Naive thymus-derived CD4-positive, alpha-beta T cell (primary cell): Measurements from ENCODE around the gene AKR1B1. TPM values are rescaled to one million over a fixed set of nuclear protein-coding genes. Genes with fewer than 3 reads are reported as not detected.

Source experiments
- ATAC-seq: fragments of 150-1000 bp; cut with Tn5 transposase; 2 replicates; pipeline ENCODE4 v1.10.0; 2021; ENCODE audit warnings: mild to moderate bottlenecking, moderate library complexity
- CTCF ChIA-PET: fragments of 350-600 bp; sonication (Branson Sonifier 250); formaldehyde crosslinking; loops from one replicate; lab custom pipeline; 2021; ENCODE audit warnings: antibody characterized with exemption; lab: Charles Lee
- POLR2A ChIA-PET: fragments of 350-600 bp; sonication (Branson Sonifier 250); formaldehyde crosslinking; loops from one replicate; lab custom pipeline; 2021; ENCODE audit warnings: antibody characterized with exemption, inconsistent platforms; lab: Charles Lee
- DNase-seq, 9 donors: peaks; one replicate each; pipeline versions ENCODE4 v3.0.0 to v3.0.0-alpha.2; 2020 to 2022; ENCODE audit warnings: mixed read lengths in 1 of 9
- H3K27ac ChIP-seq: one replicate; pipeline ENCODE4 v1.7.0; 2013; ENCODE audit warnings: mild to moderate bottlenecking, low read depth, low read length, moderate library complexity
- H3K27me3 ChIP-seq, 2 donors: one replicate each; pipeline ENCODE4 v1.7.0; 2013; ENCODE audit warnings: low read length in 2 of 2, mild to moderate bottlenecking in 2 of 2, moderate library complexity in 2 of 2; ENCODE audit not compliant: control insufficient read depth in 2 of 2, insufficient read depth in 2 of 2
- H3K36me3 ChIP-seq, 3 experiments: 1 replicate in 2 of 3; 2 replicates in 1 of 3; pipeline ENCODE4 v1.7.0; 2013; ENCODE audit warnings: low read length in 3 of 3, mild to moderate bottlenecking in 3 of 3, moderate library complexity in 1 of 3; ENCODE audit not compliant: insufficient read depth in 3 of 3, control insufficient read depth in 2 of 3
- H3K4me1 ChIP-seq, 2 donors: one replicate each; pipeline ENCODE4 v1.7.0; 2013; ENCODE audit warnings: low read length in 2 of 2, mild to moderate bottlenecking in 2 of 2, moderate library complexity in 1 of 2; ENCODE audit not compliant: control insufficient read depth in 2 of 2, insufficient read depth in 2 of 2
- H3K4me3 ChIP-seq: 2 replicates; pipeline ENCODE4 v1.7.0; 2013; ENCODE audit warnings: mild to moderate bottlenecking, low read length
- H3K9me3 ChIP-seq, 3 experiments: 1 replicate in 2 of 3; 2 replicates in 1 of 3; pipeline ENCODE4 v1.7.0; 2013; ENCODE audit warnings: low read length in 3 of 3; ENCODE audit not compliant: control insufficient read depth in 2 of 3
- H3K27ac Mint-ChIP-seq, 9 donors: one replicate each; pipeline ENCODE4 v1.8.0; 2020 to 2022; ENCODE audit warnings: mixed read lengths in 9 of 9, mild to moderate bottlenecking in 8 of 9, moderate library complexity in 5 of 9, inconsistent platforms in 2 of 9
- H3K27me3 Mint-ChIP-seq, 5 donors: one replicate each; pipeline ENCODE4 v1.8.0; 2021 to 2022; ENCODE audit warnings: mixed read lengths in 5 of 5, mild to moderate bottlenecking in 1 of 5
- H3K36me3 Mint-ChIP-seq, 5 donors: one replicate each; pipeline ENCODE4 v1.8.0; 2020 to 2022; ENCODE audit warnings: mixed read lengths in 5 of 5, mild to moderate bottlenecking in 3 of 5, inconsistent platforms in 1 of 5
- H3K4me1 Mint-ChIP-seq, 7 donors: one replicate each; pipeline ENCODE4 v1.8.0; 2020 to 2022; ENCODE audit warnings: mixed read lengths in 7 of 7, mild to moderate bottlenecking in 3 of 7, inconsistent platforms in 1 of 7
- H3K4me3 Mint-ChIP-seq, 10 donors: one replicate each; pipeline ENCODE4 v1.8.0; 2020 to 2022; ENCODE audit warnings: mild to moderate bottlenecking in 10 of 10, mixed read lengths in 10 of 10, moderate library complexity in 6 of 10, inconsistent platforms in 2 of 10
- H3K9me3 Mint-ChIP-seq, 11 donors: one replicate each; pipeline ENCODE4 v1.8.0; 2020 to 2022; ENCODE audit warnings: mixed read lengths in 11 of 11, mild to moderate bottlenecking in 4 of 11, inconsistent platforms in 1 of 11, moderate library complexity in 1 of 11
- intact Hi-C, 2 donors: fragments of 100-400 bp; cut with micrococcal nuclease; formaldehyde crosslinking; loops; one replicate each; pipeline ENCODE4 v1.15.1; 2023
- polyA plus RNA-seq, 2 donors: library from polyadenylated mRNA; unstranded; fragments of 300-500 nt; fragmentation: Illumina TruSeq; gene quantifications; one replicate each; pipeline ENCODE4 v1.2.3, GENCODE V29; 2021
- total RNA-seq, 6 experiments: library from RNA in 5 of 6; stranded (reverse) in 5 of 6; gene quantifications; 1 replicate in 5 of 6; 2 replicates in 1 of 6; pipeline ENCODE4 v1.2.3 and lab custom pipeline; 2021 to 2026

Gene AKR1B1
- total and polyA plus RNA-seq, 7 experiments from 2014 or later = 62.2 to 206 (median 106) TPM

DNA sequence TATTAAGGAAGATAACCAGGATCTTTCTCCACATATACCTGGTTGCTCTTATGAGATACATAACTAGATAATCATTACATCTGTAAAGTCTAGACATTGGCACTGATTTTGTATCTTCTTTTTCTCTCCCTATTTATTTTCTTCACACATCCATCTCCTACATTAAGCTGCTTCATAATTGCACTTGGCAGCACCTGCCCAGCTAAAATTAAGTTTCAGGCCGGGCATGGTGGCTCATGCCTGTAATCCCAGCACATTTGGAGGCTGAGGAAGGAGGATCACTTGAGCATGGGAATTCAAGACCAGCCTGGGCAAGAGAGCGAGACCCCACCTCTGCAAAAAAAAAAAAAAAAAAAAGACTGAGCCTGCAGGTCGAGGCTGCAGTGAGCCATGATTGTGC is 22.3 kb upstream of the AKR1B1 start:
- H3K36me3 Mint-ChIP-seq = peaks cover 0 to 3% (median 0%) of the 10 kb centered on the region in 5 donors
- ChIA-PET POLR2A (no interaction called here), CTCF (interaction anchor here (1.0 to 1.5 kb wide), 2 partner anchors 11 to 33 kb away, joined by 3 read pairs; no protein-coding TSS in a partner anchor)
- no peak overlapping the region for H3K4me3 Mint-ChIP-seq
- intact Hi-C loops = no loop called here
- Histone ChIP-seq H3K4me1 (no peaks in the 10 kb centered on the region), H3K9me3 (no peaks in the 10 kb centered on the region), H3K27ac (no peak overlapping the region), H3K4me3 (no peak overlapping the region), H3K27me3 (no peaks in the 10 kb centered on the region), H3K36me3 (no peaks in the 10 kb centered on the region)
- DNase-seq = no peak
- no peak overlapping the region for H3K27ac Mint-ChIP-seq
- no peaks in the 10 kb centered on the region for H3K4me1 Mint-ChIP-seq
- H3K27me3 Mint-ChIP-seq = peaks cover 11 to 19% (median 16%) of the 10 kb centered on the region in 5 donors
- ATAC-seq = no peak
- H3K9me3 Mint-ChIP-seq = peaks cover 0 to 3% (median 0%) of the 10 kb centered on the region in 11 donors

GRCh38 chr7:134480730-134481129 is 21.8 kb upstream of the AKR1B1 start:
- no peaks in the 10 kb centered on the region for H3K4me1 ChIP-seq
- no peak overlapping the region for H3K4me3 Mint-ChIP-seq
- H3K27me3 Mint-ChIP-seq = peaks cover 10 to 18% (median 15%) of the 10 kb centered on the region in 5 donors
- H3K36me3 ChIP-seq = no peaks in the 10 kb centered on the region
- ChIA-PET CTCF (interaction anchor here (1.0 to 1.5 kb wide), 2 partner anchors 11 to 34 kb away, joined by 3 read pairs; no protein-coding TSS in a partner anchor), POLR2A (no interaction called here)
- no peaks in the 10 kb centered on the region for H3K4me1 Mint-ChIP-seq
- intact Hi-C loops = no loop called here
- no peak overlapping the region for H3K27ac ChIP-seq
- no peak overlapping the region for H3K27ac Mint-ChIP-seq
- H3K9me3 Mint-ChIP-seq = peaks cover 0 to 3% (median 0%) of the 10 kb centered on the region in 11 donors
- ATAC-seq (no peak), DNase-seq (no peak)
- H3K36me3 Mint-ChIP-seq = peaks cover 0 to 3% (median 0%) of the 10 kb centered on the region in 5 donors
- H3K27me3 ChIP-seq = no peaks in the 10 kb centered on the region
- H3K4me3 ChIP-seq = no peak overlapping the region
- H3K9me3 ChIP-seq = no peaks in the 10 kb centered on the region

- Histone ChIP-seq H3K36me3 (no peaks in the 10 kb centered on the region), H3K27me3 (no peaks in the 10 kb centered on the region), H3K27ac (no peak overlapping the region), H3K4me3 (no peak overlapping the region), H3K9me3 (no peaks in the 10 kb centered on the region), H3K4me1 (no peaks in the 10 kb centered on the region)
- H3K9me3 Mint-ChIP-seq = peaks cover 0 to 3% (median 0%) of the 10 kb centered on the region in 11 donors
- ChIA-PET POLR2A (no interaction called here), CTCF (interaction anchor here (0.6 to 2.0 kb wide), 4 partner anchors 10 to 325 kb away, joined by 3 to 5 read pairs (median 3); no protein-coding TSS in a partner anchor)
- intact Hi-C loops = no loop called here
- no peak overlapping the region for H3K27ac Mint-ChIP-seq
- no peak for DNase-seq
- no peaks in the 10 kb centered on the region for H3K4me1 Mint-ChIP-seq
- H3K27me3 Mint-ChIP-seq = peaks cover 5 to 13% (median 11%) of the 10 kb centered on the region in 5 donors
- peaks cover 0 to 3% (median 0%) of the 10 kb centered on the region in 5 donors for H3K36me3 Mint-ChIP-seq
- no peak overlapping the region for H3K4me3 Mint-ChIP-seq
- ATAC-seq = no peak
These were observed 21.3 kb upstream of the AKR1B1 start for GRCh38 chr7:134480202-134480601.

GRCh38 chr7:134478707-134479106 is 19.8 kb upstream of the AKR1B1 start:
- Histone ChIP-seq H3K4me3 (no peak overlapping the region), H3K36me3 (no peaks in the 10 kb centered on the region), H3K27ac (no peak overlapping the region), H3K9me3 (no peaks in the 10 kb centered on the region), H3K27me3 (no peaks in the 10 kb centered on the region), H3K4me1 (no peaks in the 10 kb centered on the region)
- Mint-ChIP-seq H3K27me3 (peaks cover 0 to 11% (median 2%) of the 10 kb centered on the region in 5 donors), H3K9me3 (peaks cover 0 to 3% (median 0%) of the 10 kb centered on the region in 11 donors), H3K36me3 (peaks cover 0 to 3% (median 0%) of the 10 kb centered on the region in 5 donors), H3K4me3 (no peak overlapping the region), H3K4me1 (no peaks in the 10 kb centered on the region), H3K27ac (no peak overlapping the region)
- ChIA-PET POLR2A (no interaction called here), CTCF (interaction anchor here (2.0 kb wide), 1 partner anchor 46 kb away, joined by 5 read pairs; no protein-coding TSS in a partner anchor)
- ATAC-seq (no peak), DNase-seq (no peak)
- intact Hi-C loops = loop anchor here in 1 of 2 donors (1.0 kb wide), 1 partner anchor 46 kb away; no protein-coding TSS in a partner anchor

DNA sequence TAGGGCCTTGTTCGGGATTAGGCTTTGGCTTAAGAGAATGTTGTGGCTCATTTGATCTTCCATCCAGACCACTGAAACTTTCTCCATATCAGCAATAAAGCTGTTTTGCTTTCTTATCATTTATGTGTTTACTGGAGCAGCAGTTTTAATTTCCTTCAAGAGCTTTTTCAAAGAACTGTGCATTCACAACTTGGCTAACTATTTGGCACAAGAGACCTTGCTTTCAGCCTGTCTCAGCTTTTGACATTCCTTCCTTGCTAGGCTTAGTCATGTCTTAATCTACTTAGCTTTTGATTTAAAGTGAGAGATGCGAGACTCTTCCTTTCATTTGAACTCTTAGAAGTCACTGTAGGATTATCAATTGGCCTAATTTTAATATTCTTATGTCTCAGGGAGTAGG is 19.1 kb upstream of the AKR1B1 start:
- Mint-ChIP-seq H3K4me1 (no peaks in the 10 kb centered on the region), H3K36me3 (no peaks in the 10 kb centered on the region), H3K27me3 (peaks cover 0 to 8% (median 0%) of the 10 kb centered on the region in 5 donors), H3K9me3 (peaks cover 0 to 3% (median 0%) of the 10 kb centered on the region in 11 donors), H3K4me3 (no peak overlapping the region), H3K27ac (no peak overlapping the region)
- Histone ChIP-seq H3K27ac (no peak overlapping the region), H3K36me3 (no peaks in the 10 kb centered on the region), H3K4me1 (no peaks in the 10 kb centered on the region), H3K9me3 (no peaks in the 10 kb centered on the region), H3K4me3 (no peak overlapping the region), H3K27me3 (no peaks in the 10 kb centered on the region)
- intact Hi-C loops = loop anchor here in 1 of 2 donors (1.0 kb wide), 1 partner anchor 46 kb away; no protein-coding TSS in a partner anchor
- DNase-seq = no peak
- no peak for ATAC-seq
- POLR2A ChIA-PET = no interaction called here
- CTCF ChIA-PET = interaction anchor here (0.6 kb wide), 1 partner anchor 45 kb away, joined by 3 read pairs; no protein-coding TSS in a partner anchor

- Mint-ChIP-seq H3K27me3 (peaks cover 0 to 8% (median 2%) of the 10 kb centered on the region in 5 donors), H3K4me1 (no peaks in the 10 kb centered on the region), H3K4me3 (no peak overlapping the region), H3K36me3 (no peaks in the 10 kb centered on the region), H3K27ac (no peak overlapping the region), H3K9me3 (peaks cover 0 to 3% (median 0%) of the 10 kb centered on the region in 11 donors)
- H3K36me3 ChIP-seq = no peaks in the 10 kb centered on the region
- CTCF ChIA-PET = no interaction called here
- H3K4me1 ChIP-seq = no peaks in the 10 kb centered on the region
- intact Hi-C loops = no loop called here
- H3K27me3 ChIP-seq = no peaks in the 10 kb centered on the region
- POLR2A ChIA-PET = no interaction called here
- no peak overlapping the region for H3K27ac ChIP-seq
- ATAC-seq = no peak
- no peak for DNase-seq
- H3K9me3 ChIP-seq = no peaks in the 10 kb centered on the region
- H3K4me3 ChIP-seq = no peak overlapping the region
These were observed 17.1 kb upstream of the AKR1B1 start for GRCh38 chr7:134476044-134476443.

DNA sequence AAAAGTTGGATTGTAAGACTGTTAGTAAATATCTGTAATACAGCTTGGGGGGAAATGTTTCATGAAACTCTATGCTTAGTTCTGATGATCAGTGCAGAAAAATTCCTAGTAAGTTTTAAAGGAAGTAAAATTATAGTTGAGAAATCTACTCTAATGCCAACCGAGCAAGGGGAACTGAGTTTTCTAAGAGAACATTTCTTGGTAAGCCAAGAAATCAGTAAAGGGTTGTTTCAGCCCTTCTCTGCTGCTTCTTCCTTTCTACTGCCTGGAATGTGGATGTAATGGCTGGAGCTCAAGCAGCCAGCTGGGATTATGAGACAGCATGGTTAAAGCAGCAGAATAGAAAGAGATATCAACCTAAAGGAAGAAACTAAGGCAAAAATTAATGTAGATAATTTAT is 15.9 kb upstream of the AKR1B1 start:
- H3K27ac ChIP-seq = no peak overlapping the region
- no peaks in the 10 kb centered on the region for H3K9me3 ChIP-seq
- no peak overlapping the region for H3K4me3 ChIP-seq
- no peaks in the 10 kb centered on the region for H3K27me3 ChIP-seq
- DNase-seq (no peak), ATAC-seq (no peak)
- H3K36me3 ChIP-seq = no peaks in the 10 kb centered on the region
- CTCF ChIA-PET = no interaction called here
- H3K4me3 Mint-ChIP-seq = no peak overlapping the region
- intact Hi-C loops = no loop called here
- no peaks in the 10 kb centered on the region for H3K36me3 Mint-ChIP-seq
- peaks cover 0 to 3% (median 0%) of the 10 kb centered on the region in 11 donors for H3K9me3 Mint-ChIP-seq
- no peaks in the 10 kb centered on the region for H3K4me1 Mint-ChIP-seq
- no peak overlapping the region for H3K27ac Mint-ChIP-seq
- POLR2A ChIA-PET = interaction anchor here (0.7 kb wide), 1 partner anchor 15 kb away, joined by 3 read pairs; no protein-coding TSS in a partner anchor
- no peaks in the 10 kb centered on the region for H3K4me1 ChIP-seq
- H3K27me3 Mint-ChIP-seq = peaks cover 0 to 8% (median 2%) of the 10 kb centered on the region in 5 donors
